Esophagus (tissue), 2 donors: ENCODE measurements around the gene OR6C2. TPM values are rescaled to one million over a fixed set of nuclear protein-coding genes. Genes with fewer than 3 reads are reported as not detected.
"Not testable (repeated sequence)": the region's sequence is repeated elsewhere in the genome, so short reads cannot be mapped to it uniquely, and the experiment has no call there.

Experiments used
- H3K27ac ChIP-seq, 2 donors: one replicate each; pipeline ENCODE4 v1.5.1; 2013; ENCODE audit warnings: low read depth in 2 of 2, mild to moderate bottlenecking in 2 of 2, inconsistent platforms in 1 of 2, low read length in 1 of 2, moderate library complexity in 1 of 2
- H3K27me3 ChIP-seq, 2 donors: one replicate each; pipeline ENCODE4 v1.6.1; 2013; ENCODE audit warnings: low read length in 2 of 2, control low read depth in 1 of 2, mild to moderate bottlenecking in 1 of 2; ENCODE audit not compliant: insufficient read depth in 2 of 2, control insufficient read depth in 1 of 2
- H3K36me3 ChIP-seq, 2 donors: one replicate each; pipeline ENCODE4 v1.6.1; 2013; ENCODE audit warnings: low read length in 1 of 2; ENCODE audit not compliant: control insufficient read depth in 2 of 2, insufficient read depth in 2 of 2
- H3K4me1 ChIP-seq, 2 donors: one replicate each; pipeline ENCODE4 v1.6.1; 2013; ENCODE audit warnings: low read length in 1 of 2; ENCODE audit not compliant: control insufficient read depth in 2 of 2, insufficient read depth in 2 of 2
- H3K4me3 ChIP-seq, 2 donors: one replicate each; pipeline ENCODE4 v1.5.1; 2013; ENCODE audit warnings: low read length in 2 of 2, mild to moderate bottlenecking in 2 of 2, low read depth in 1 of 2, moderate library complexity in 1 of 2
- H3K9me3 ChIP-seq, 2 donors: one replicate each; pipeline ENCODE4 v1.6.1; 2013; ENCODE audit warnings: mild to moderate bottlenecking in 2 of 2, low read depth in 1 of 2, low read length in 1 of 2, moderate library complexity in 1 of 2; ENCODE audit not compliant: control insufficient read depth in 2 of 2, insufficient read depth in 1 of 2
- WGBS, 2 donors: extraction: QIAGEN DNeasy Blood & Tissue Kit; methylation state at CpG; one replicate each; pipeline ENCODE4 v1.1.7; 2013; 5-methylcytosine and 5-hydroxymethylcytosine counted together
- polyA plus RNA-seq, 2 donors: library from polyadenylated mRNA; stranded (reverse); fragments of 200-250 nt; gene quantifications; one replicate each; pipeline ENCODE4 v1.2.3, GENCODE V29; 2013
- donor health status: healthy with polysubstance abuse.
- donor health status: Bipolar disorder and iron deficiency.

OR6C2 gene
- polyA plus RNA-seq, 2 donors, result 0.02 TPM; not detected in 1

- H3K4me3 ChIP-seq, result no peak overlapping the region
- 72 to 79% methylated on average over 2 of the region's 2 CpGs for WGBS, 2 donors
Observed at GRCh38 chr12:55420307-55420962, 23.4 kb upstream of the OR6C2 start.

GRCh38 chr12:55425954-55426353, 17.9 kb upstream of the OR6C2 start, which contains the start of gene OR6C76:
Gene OR6C76 (plus strand): TSS chr12:55426254. CDS start chr12:55426254, 0 bp downstream.
- Histone ChIP-seq H3K9me3 (no peaks in the 10 kb centered on the region), H3K27ac (no peak within 1 kb of the TSS), H3K27me3 (no peaks in the 10 kb centered on the region), H3K4me1 (no peaks in the 10 kb centered on the region), H3K4me3 (no peak within 1 kb of the TSS), H3K36me3 (no peaks in the 10 kb centered on the region)
- WGBS, 2 donors, result 62 to 69% methylated on average over 4 of the region's 4 CpGs

More at GRCh38 chr12:55420307-55420962, 23.4 kb upstream of the OR6C2 start:
- peaks cover 0 to 3% of the 10 kb centered on the region in 2 donors for H3K9me3 ChIP-seq
- H3K27me3 ChIP-seq, result no peaks in the 10 kb centered on the region
- H3K36me3 ChIP-seq, result no peaks in the 10 kb centered on the region
- no peaks in the 10 kb centered on the region for H3K4me1 ChIP-seq
- H3K27ac ChIP-seq, result no peak overlapping the region

GRCh38 chr12:55428331-55429243, 15.3 kb upstream of the OR6C2 start:
- Histone ChIP-seq H3K27ac (no peak overlapping the region), H3K36me3 (no peaks in the 10 kb centered on the region), H3K4me1 (no peaks in the 10 kb centered on the region), H3K9me3 (no peaks in the 10 kb centered on the region), H3K27me3 (no peaks in the 10 kb centered on the region), H3K4me3 (no peak overlapping the region)
- WGBS, 2 donors, result 19 to 29% methylated on average over 1 of the region's 1 CpG

GRCh38 chr12:55441233-55441632, 2.6 kb upstream of the OR6C2 start:
- 83 to 90% methylated on average over 5 of the region's 5 CpGs for WGBS, 2 donors

GRCh38 chr12:55445357-55445756, 1.5 kb downstream of the OR6C2 start:
- Histone ChIP-seq H3K4me3 (no peak overlapping the region), H3K27ac (no peak overlapping the region), H3K4me1 (no peaks in the 10 kb centered on the region), H3K9me3 (no peaks in the 10 kb centered on the region), H3K27me3 (no peaks in the 10 kb centered on the region), H3K36me3 (no peaks in the 10 kb centered on the region)
- 97 to 100% methylated on average over 1 of the region's 1 CpG for WGBS, 2 donors

More at GRCh38 chr12:55441233-55441632, 2.6 kb upstream of the OR6C2 start:
- H3K9me3 ChIP-seq, H3K4me1 ChIP-seq, H3K27ac ChIP-seq, H3K27me3 ChIP-seq, H3K4me3 ChIP-seq, H3K36me3 ChIP-seq: not testable (repeated sequence)

GRCh38 chr12:55446326-55446725, 2.5 kb downstream of the OR6C2 start:
- Histone ChIP-seq H3K27ac (no peak overlapping the region), H3K4me1 (no peaks in the 10 kb centered on the region), H3K4me3 (no peak overlapping the region), H3K9me3 (no peaks in the 10 kb centered on the region), H3K27me3 (no peaks in the 10 kb centered on the region), H3K36me3 (no peaks in the 10 kb centered on the region)
- WGBS, 2 donors, result 76 to 82% methylated on average over 5 of the region's 5 CpGs

- Histone ChIP-seq H3K4me1 (no peaks in the 10 kb centered on the region), H3K4me3 (no peak overlapping the region), H3K27me3 (no peaks in the 10 kb centered on the region), H3K27ac (no peak overlapping the region), H3K9me3 (no peaks in the 10 kb centered on the region), H3K36me3 (no peaks in the 10 kb centered on the region)
Observed at GRCh38 chr12:55448825-55449224, 4.9 kb downstream of the OR6C2 start.

GRCh38 chr12:55464926-55465325, 21.1 kb downstream of the OR6C2 start:
- 87 to 100% methylated on average over 1 of the region's 1 CpG for WGBS, 2 donors

GRCh38 chr12:55467836-55468235, 24.0 kb downstream of the OR6C2 start:
- 33 to 50% methylated on average over 2 of the region's 2 CpGs for WGBS, 2 donors
- H3K36me3 ChIP-seq, result no peaks in the 10 kb centered on the region
- no peaks in the 10 kb centered on the region for H3K9me3 ChIP-seq
- H3K4me1 ChIP-seq, result no peaks in the 10 kb centered on the region
- no peak overlapping the region for H3K4me3 ChIP-seq
- H3K27ac ChIP-seq, result no peak overlapping the region
- no peaks in the 10 kb centered on the region for H3K27me3 ChIP-seq

More at GRCh38 chr12:55464926-55465325, 21.1 kb downstream of the OR6C2 start:
- not testable (repeated sequence) for H3K27me3 ChIP-seq, H3K4me1 ChIP-seq, H3K9me3 ChIP-seq, H3K36me3 ChIP-seq, H3K27ac ChIP-seq, H3K4me3 ChIP-seq
